ENCODE measurements around the gene NTM.

Gene NTM

DNA sequence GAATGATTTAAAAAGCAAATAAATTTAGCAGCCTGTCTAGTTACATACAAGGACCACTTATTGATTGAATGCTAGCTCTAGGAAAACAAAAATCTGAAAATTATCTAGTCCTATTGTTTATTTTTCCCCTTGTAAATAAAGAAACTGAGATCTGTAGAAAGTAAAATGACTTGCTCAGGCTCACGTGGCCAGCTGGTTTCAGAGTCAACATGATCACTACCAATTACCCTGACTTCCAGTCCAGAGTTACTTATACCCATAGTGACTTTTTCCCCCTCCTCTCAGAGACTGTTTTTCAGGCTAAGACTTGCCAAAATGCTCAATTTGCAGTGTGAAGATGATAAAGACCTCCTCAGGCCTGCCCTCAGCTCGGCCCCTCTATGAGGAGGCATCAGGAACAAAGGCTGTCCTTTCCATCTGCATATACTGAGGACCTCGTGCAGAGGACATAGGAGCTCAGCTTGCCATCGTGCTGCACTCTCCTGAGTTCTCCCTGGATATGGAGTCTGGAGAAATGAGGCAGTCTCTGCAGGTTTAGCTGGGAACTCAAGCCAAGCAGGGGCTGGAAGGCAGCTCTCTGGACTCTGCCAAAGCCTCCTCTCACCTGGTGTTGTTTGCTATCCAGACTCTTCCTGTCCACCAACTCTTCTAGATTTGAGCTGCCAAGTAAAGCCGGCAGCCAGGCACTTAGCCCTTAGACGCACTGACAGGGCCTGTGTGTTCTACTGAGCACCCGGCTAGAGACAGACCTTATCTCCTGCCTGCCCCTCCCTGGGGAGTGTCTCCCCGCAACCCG, 883.3 kb downstream of the NTM start:
- DNase-seq = no peak

DNA sequence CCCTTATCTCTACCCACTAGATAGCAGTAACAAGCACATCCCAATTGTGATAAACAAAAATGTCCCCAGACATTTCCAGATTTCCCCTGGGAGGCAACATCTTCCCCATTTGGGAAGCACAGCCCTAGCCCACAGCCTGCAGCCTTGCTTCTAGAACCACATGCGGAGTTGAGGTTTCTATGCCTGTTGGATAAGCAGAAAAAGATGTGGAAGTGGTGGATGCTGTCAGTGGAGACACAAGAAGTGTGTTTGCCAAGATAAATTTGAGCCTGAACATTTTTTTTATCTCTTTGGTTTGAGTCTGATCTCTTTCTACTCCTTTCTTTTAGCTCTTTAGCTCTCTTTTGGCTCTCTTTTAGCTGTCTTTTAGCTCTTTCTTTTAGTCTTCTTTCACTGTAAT, 884.5 kb downstream of the NTM start:
- DNase-seq = no peak

DNA sequence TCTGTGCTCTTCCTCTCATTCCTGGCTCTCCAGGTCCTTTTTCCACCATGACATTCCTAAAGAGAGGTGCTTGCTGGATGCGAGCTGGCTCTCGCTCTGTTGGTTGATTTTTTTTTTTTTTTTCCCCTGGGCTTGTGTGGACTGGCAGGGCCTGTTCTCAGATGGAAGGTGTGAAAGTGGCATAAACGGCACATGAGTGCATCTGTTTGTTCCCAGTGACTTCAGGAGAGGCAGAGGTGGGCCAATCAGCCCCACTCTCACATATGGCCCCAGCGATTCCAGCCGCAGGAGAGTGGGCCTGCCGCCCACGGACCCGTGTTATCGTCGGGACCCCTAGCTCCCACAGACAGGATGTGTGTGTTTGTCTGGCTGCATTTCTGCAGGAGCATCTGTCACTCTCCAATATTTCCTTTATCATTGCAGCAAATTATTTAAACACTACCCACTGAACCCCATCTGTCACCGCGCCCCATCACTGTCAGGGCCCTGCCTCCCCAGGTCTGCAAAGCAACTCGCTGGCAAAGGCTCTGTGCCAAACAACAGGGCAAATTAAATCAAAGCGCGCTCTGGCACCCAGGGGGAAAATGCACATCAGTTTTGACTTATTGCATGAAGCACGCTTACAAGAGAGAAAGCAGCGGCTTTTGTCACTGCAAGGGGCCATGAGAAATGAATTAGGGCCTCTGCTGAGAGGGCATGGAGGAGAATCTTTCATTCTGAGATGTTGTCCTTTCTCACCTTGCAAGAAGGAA, 886.3 kb downstream of the NTM start:
- DNase-seq = no peak

DNA sequence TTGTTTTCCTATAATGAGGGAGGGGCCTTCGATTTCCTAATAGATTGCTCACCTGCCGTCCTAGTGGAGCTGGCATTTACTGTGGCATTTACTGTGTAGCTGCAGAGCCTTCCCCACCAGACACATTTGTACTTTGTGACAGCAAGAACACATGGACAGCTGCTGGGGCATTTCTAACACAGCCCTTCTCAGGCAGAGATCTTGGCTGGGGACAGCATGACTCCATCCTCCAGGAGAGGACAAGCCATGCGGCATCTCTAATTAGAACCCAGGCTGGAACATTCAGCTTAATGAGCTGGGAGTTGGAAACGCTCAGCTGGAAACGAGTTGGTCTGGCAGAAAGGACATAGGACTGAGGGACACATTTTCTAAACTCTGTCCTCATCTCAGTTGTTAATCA, 887.5 kb downstream of the NTM start:
- no peak for DNase-seq

DNA sequence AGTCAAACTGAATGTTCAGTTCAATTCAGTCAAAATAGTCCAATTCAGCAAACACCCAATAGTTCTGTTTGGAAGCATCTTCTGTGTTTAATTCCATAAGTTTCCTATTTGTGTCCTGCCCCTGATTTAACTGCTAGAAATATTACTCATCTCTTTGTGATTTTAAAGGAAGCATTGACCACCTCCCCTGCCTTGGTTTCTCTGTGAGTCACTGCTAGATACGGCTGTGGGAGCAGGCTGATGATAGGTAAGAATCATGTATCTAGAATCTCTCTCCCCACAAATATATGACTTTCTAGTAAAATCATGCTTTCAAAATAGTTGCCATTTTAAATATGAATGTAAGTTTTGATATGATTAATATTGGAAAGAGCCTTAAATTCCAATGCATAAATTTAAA, 888.5 kb downstream of the NTM start:
- DNase-seq = no peak

DNA sequence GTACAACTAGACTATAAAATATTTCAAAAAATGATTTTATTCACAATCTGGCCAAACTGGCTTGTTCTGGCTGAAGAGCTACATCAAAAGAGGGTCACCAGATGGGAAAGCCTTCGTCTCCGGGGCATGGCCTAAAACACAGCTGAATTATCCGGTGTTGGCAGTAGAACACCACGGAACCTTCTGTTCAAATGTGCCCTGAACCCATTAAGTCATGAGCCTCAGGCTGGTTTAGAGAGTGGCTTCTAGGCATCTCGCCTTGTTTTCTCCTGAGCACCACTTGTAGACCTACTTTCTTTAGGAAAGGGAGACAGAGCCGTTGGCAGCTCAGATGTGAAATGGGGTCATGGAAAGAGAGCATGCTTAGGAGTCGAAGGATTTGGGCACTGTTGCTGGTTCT, 890.2 kb downstream of the NTM start:
- no peak for DNase-seq

DNA sequence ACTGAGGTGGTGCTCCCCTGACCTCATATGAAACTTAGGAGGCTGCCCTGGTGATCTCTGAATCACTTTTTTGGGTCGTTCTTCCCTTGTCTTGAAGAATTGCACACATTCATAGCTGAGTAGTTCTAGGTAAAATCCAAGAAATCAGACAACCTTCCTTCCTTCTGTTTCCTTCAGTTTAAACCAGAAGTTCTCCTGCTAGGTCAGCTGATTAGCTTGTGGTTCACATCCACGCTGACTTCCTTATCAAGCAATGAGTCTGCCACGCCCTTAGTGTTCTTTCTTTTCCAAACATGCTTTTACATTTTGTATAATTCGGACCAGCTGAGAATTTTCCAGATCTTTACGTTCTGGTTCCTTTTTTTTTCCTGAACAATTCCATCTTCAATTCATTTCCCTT, 892.8 kb downstream of the NTM start:
- no peak for DNase-seq

DNA sequence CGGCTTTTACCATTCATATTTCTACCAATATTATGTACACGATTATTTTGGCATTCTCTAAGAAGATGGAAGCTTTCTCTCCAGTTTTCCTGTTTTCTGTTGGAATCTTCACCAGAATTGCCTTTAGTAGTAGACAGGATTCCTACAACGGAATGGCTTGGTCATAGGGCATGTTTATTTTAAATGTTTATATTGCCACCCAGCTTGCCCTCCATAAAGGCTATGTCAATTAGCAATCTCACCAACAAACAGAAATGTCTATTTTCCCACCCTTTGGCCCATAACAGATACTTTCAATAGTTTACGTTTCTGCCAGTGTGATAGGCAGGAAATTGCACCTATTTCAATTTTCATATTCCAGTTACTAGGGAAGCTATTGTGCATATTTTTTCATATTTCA, 893.5 kb downstream of the NTM start:
- no peak for DNase-seq

DNA sequence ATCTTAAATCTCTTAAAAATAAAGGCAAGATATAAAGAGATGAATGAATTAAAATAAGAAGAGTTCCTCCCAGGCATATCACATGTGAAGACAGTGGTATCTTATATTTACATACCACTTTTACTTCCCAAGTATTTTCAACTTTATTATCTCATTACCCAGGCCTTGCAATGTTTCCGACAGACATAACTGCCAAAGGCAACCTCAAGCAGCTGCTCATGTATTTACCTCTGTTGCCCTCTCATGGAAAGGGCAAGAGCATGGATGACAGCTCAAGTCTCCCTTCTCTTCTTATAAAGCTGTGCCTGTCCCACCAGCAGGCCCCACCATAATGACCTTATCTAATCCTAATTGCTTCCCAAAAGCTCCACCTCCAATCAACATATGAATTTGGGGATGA, 894.2 kb downstream of the NTM start:
- DNase-seq = no peak

DNA sequence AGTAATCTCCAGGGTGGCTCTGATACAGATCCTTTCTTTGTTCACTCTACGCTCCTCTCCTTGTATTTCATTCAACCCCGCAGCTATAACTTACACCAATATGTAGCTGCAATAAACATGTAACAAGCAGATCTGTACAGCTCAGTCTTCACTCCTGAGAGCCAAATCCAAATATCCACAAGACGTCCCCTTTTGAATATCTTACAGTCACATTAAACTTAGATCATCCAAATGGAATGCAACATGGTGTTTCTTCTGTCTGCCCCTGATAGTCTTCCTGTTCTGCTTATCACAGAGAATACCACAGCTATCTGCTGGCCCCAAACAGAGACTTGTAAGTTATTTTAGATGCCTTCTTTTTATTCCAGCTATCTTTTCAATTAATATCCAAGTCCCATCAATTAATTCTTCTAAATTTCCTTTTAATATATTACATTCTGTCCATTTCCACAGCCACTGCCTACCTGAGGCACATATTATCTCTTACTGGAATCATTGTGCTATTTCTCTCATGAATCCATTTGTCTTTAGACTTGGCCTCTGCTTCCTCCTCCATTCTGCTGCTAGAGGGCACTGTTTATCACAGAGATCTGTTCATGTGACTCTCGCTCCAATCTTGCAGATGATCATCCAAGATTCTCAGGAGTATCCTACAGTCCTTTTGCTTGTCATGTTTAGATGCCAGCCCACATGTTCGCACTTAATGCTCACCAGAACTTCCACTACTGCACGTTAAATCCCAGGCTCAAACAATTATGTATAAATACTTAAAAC, 908.6 kb downstream of the NTM start:
- no peak for DNase-seq

DNA sequence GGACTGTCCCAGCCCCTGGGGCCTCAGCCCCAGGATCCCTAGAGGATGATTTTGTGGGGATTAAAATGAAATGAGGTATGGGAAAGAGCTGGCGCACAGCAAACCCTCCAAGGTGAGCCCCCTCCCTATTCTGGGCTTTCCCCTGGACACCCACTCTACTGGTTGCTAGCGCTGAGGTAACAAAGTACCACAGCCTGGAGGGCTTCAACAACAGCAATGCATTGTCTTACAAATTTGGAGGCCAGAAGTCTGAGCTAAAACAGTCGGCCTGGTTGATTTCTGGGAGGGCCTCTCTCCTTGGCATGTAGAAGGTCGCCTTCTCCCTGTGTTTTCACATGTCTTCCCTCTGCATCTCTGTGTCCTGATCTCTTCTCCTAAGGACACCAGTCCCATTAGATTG, 913.6 kb downstream of the NTM start:
- no peak for DNase-seq

DNA sequence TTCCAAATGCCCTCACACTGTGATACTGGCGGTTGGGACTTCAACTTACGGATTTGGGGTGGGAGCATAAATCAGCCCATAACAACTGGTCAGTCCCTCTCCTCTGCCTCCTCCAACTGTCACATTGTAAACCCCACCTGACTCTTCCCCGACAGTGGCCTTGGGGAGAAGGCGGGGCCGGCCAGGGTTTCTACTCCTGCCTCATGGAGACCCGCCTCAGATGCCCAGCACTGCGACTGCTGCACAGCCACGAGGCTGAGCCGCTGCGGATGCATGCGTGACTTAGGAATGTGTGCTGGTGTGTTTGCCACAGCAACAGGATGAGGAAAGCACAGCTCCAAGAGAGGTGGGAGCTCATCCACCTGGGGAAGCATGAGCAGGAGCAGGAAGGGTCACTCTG, 914.2 kb downstream of the NTM start:
- no peak for DNase-seq

DNA sequence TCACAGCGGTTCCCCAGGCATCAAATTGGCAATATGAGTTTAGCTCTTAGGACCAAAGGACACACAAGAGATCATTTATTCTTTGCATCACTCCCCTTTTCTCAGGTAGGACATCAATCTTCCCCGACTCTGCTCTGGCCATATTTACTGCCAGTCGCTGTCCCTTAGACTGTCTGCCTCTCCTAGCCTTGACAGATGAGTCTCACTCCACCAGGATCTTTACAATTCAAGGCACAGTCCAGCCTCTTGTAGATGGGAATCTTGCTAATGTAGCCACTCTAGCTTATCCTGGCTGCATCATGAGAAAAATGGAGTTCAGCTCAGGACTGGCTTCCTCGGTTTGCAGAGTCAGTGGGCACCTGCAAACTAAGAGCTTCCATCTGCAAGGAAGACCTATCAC, 915.2 kb downstream of the NTM start:
- DNase-seq = no peak

DNA sequence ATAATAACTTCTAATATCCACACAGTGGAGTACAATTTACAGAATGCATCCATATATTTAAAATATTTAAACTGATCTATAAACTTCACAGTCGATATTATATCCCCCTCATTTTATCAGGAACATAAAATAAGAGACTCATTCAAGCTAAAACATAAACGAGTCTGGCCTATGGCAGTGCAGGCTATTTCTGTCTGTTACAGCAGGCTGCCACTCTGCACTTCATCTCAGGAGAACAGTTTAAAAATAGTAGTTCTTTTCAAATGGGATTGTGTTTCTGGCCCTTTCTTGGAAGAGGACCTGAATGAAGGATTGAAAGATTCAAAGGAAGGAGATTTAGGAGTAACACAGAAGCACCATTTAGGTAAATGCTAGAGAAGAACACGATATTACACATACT, 915.7 kb downstream of the NTM start:
- DNase-seq = no peak

DNA sequence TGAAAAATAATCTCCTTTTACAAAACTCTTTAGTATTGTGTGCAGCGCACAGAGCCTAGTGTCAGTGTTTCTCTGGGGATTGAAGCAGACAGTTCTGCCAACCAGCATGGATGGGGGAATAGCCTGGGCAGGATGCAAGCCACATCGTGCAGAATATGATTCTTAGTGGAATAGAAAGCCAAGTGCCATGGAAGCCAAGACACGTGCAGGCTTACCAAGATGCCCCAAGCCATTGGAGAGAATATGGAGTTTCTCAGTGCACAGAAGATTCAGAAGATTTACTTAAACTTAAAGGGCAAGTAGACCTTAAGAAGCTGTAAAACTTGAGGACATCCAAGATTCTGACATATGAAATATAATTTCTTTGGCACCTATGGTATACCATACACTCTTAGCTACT, 917.6 kb downstream of the NTM start:
- DNase-seq = no peak

DNA sequence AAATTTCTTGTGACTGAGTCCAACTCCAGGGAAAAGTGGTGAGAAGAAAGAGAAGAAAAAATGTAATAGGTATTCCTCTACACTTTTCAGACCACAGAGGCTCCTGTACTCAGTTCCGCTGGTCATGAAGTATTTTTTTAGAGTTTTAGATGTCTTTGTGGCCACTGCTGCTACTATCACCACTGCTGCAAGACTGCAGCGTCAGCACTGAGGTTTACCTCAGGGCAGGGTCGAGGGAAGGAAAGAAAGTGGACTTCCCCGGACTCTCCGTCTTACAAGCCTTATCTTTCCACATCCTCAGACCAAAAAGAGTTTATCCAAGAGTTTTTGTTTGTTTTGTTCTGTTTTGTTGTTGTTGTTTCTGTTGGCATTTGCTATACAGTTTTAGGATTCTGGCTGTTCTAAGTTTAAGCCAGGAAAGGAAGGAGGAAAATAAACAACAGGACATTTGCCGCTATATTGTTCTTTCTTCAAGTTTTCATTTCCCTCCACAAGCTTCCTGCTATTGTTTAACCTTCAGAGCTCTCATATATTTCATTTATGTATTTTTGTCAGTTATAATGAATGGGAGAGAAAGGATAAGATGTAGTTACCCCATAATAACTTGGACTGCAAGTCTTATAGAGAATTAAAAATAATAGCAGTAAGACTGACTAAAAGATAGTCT, 919.3 kb downstream of the NTM start:
- DNase-seq = no peak

DNA sequence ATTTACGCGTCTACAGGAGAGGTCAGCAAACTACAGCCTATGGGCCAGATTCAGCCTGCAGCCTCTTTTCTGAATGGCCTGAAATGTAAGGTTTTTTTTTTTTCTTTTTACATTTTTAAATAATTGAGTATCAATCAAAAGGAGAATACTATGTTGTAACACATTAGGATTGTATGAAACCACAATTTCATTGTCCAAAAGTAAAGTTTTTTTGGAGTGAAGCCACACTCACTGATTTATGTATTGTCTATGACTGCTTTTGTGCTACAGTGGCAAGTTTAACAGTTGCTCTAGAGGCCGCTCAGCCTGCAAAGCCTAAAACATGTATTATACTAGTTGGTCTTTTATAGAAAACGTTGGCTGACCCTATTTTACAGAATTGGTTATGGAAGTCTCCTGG, 923.2 kb downstream of the NTM start:
- no peak for DNase-seq

DNA sequence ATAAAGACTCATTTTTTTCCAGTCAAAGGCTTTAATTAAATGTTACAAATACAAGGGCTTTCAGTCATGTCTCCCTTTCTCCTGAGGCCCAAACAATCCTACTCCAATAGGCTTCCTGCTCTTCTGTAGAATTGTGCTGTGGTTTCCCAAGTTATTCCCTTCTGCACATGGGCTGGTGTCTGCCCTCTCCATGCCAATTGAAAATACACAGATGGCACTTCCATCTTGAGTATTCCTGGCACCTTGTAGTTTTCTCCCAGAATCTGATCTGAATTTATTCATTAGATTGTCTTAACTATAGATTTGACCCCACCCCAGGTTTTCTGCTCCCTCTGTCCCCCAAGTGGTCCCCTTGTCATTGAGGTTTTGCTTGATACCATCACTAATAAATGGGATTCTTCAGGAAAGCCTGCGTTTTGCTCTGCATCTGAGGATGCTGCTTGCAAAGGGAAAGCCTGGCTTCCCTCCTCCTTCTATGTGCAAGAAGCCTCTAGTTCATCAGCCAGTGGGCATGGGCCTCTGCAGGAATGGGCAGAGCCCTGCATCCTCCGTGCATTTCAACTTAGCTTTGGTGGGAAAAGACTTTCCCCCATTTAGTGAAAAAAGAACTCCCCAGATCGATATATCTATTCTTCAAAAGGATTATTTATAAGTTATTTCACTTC, 926.7 kb downstream of the NTM start:
- no peak for DNase-seq

DNA sequence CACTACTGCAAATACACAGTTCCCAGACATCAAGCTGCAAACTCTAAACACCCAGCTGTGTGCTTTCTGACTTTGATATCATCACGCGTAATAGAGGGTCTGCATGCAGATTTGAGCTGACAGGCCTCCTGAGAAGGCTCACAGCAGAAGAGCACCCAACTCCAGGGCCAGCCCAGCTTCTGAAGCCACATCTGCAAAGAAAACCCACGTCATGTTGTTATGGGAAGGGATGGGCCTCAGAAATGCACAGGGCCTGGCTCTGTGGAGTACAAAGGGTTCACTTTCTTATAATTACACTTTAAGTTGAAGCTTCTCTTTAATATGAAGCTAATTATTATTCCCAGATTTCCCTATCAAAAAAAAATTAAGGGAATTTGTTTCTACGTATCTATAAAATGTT, 927.9 kb downstream of the NTM start:
- DNase-seq = no peak

DNA sequence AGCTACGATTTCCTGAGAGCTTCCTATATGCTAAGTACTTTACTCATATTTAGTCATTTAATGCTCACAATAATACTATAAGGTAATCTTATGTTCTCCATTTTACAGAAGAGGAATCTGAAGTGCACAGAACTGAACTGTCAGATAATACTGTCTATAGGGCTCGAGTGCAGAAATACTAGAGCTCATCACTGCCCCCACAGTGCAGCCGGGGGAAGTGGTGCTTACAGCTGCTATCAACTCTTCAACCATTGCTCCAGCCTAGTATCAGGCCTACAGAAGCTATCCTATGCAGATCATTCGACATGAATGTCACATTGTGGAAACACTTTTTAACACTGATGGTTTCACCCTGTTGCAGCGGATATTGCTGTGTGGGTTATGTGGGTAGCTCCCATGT, 929.9 kb downstream of the NTM start:
- no peak for DNase-seq

DNA sequence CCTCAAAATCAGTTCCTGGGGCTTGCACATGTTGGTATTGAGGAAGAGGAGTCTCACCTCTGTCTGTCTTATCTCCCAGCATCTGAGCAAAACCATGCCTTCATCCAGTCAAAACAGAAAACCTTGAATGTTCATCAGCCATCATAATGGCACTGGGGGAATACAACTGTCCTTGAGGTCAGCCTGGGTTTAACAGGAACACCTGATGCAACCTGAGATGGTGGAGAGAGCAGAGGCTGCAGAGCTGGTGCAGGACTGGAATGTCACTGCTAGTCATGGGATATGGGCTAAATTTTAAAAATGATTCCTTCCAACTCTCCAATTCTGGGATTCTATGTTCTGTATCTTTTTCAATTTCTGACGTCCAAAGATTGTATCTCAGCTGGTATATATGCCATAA, 931.0 kb downstream of the NTM start:
- no peak for DNase-seq

DNA sequence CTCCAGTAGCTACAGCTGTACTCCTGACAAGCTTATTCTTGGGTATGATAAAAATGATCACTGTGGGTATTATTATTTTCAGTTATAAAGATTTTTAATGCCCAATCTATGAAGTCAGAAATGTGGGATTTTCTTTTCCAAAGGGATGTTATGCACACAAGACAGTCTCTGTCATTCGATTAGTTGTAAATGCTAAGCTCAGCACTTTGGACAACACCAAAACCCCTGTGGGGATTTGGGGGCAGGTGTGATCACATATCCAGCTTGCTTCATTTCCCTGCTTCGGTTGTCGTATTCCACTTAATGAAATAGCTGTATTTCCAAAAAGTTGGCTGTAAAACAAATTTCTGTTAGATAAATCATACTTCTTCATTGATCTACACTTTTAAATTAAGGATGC, 931.5 kb downstream of the NTM start:
- no peak for DNase-seq

All from stimulated activated CD4-positive, alpha-beta T cell treated with anti-CD3 and anti-CD28 coated beads, Interleukin-4, amount 100 ng/mL, for 4 hours (primary cell).